Endometrial microvascular endothelial cells (primary cell): ENCODE results near the gene STAB2. TPM values are rescaled to one million over a fixed set of nuclear protein-coding genes. Genes with fewer than 3 reads are reported as not detected.

Source experiments
- in situ Hi-C: cut with HindIII; loops from 2 replicates; pipeline ENCODE4 v1.10.0; 2017; ENCODE audit warnings: low sequenced_read_pairs, low pct_unique_long_range_greater_than_20kb; ENCODE audit errors: inconsistent ontology term
- total RNA-seq: library from RNA; depleted of rRNA; stranded (reverse); fragments of >200 nt; gene quantifications from one replicate; pipeline ENCODE4 v1.2.3, GENCODE V29; 2015; ENCODE audit errors: inconsistent ontology term

Gene STAB2
- total RNA-seq, 1 donor from 2014 or later = not detected

GRCh38 chr12:103580026-103580425 is 7.0 kb upstream of the STAB2 start:
- in situ Hi-C loops = no loop called here

- in situ Hi-C loops = no loop called here
Observed at GRCh38 chr12:103583008-103583407, 4.1 kb upstream of the STAB2 start.

GRCh38 chr12:103586132-103586531 is 941 bp upstream of the STAB2 start:
- in situ Hi-C loops = no loop called here

- in situ Hi-C loops = no loop called here
Observed at GRCh38 chr12:103588680-103589079, 1.6 kb downstream of the STAB2 start.

GRCh38 chr12:103589517-103589916 is 2.4 kb downstream of the STAB2 start:
- in situ Hi-C loops = no loop called here

- in situ Hi-C loops = no loop called here
Observed at GRCh38 chr12:103590271-103590670, 3.2 kb downstream of the STAB2 start.

GRCh38 chr12:103596981-103597380 is 9.9 kb downstream of the STAB2 start:
- in situ Hi-C loops = no loop called here

- in situ Hi-C loops = no loop called here
Observed at GRCh38 chr12:103599274-103599673, 12.2 kb downstream of the STAB2 start.

- in situ Hi-C loops = no loop called here
Observed at GRCh38 chr12:103600967-103601728, 14.1 kb downstream of the STAB2 start.

- in situ Hi-C loops = no loop called here
Observed at GRCh38 chr12:103620395-103620794, 33.3 kb downstream of the STAB2 start.

- in situ Hi-C loops = no loop called here
Observed at GRCh38 chr12:103623716-103624115, 36.6 kb downstream of the STAB2 start.

GRCh38 chr12:103626498-103626897 is 39.4 kb downstream of the STAB2 start:
- in situ Hi-C loops = no loop called here

- in situ Hi-C loops = no loop called here
Observed at GRCh38 chr12:103627189-103627855, 40.2 kb downstream of the STAB2 start.

- in situ Hi-C loops = no loop called here
Observed at GRCh38 chr12:103632554-103633216, 45.6 kb downstream of the STAB2 start.

GRCh38 chr12:103634732-103635131 is 47.7 kb downstream of the STAB2 start:
- in situ Hi-C loops = no loop called here

- in situ Hi-C loops = no loop called here
Observed at GRCh38 chr12:103635419-103635818, 48.3 kb downstream of the STAB2 start.

- in situ Hi-C loops = no loop called here
Observed at GRCh38 chr12:103637021-103637420, 49.9 kb downstream of the STAB2 start.

GRCh38 chr12:103637429-103637828 is 50.4 kb downstream of the STAB2 start:
- in situ Hi-C loops = no loop called here

GRCh38 chr12:103639983-103640382 is 52.9 kb downstream of the STAB2 start:
- in situ Hi-C loops = no loop called here

GRCh38 chr12:103640410-103640809 is 53.3 kb downstream of the STAB2 start:
- in situ Hi-C loops = no loop called here
